Panc1 (cell line): ENCODE measurements around the gene SENP1.

Source experiments
- POLR2AphosphoS5 ChIP-seq: IDR thresholded peaks from 2 replicates; pipeline ENCODE4 v1.6.1; 2012; ENCODE audit warnings: mild to moderate bottlenecking, low read depth, low read length, moderate library complexity
- TF ChIP-seq, protein P1 (sequence below): fragments of 450-650 bp; IDR thresholded peaks from 2 replicates; pipeline ENCODE4 v1.5.1; 2017; ENCODE audit warnings: mild to moderate bottlenecking
- TF ChIP-seq, protein P2 (sequence below), 2 experiments: IDR thresholded peaks; 2 replicates each; pipeline ENCODE4 v1.6.1; 2011 to 2012; ENCODE audit warnings: low read depth in 2 of 2, control low read depth in 1 of 2, low read length in 1 of 2, mild to moderate bottlenecking in 1 of 2, moderate library complexity in 1 of 2; ENCODE audit not compliant: insufficient read depth in 1 of 2

DNA sequence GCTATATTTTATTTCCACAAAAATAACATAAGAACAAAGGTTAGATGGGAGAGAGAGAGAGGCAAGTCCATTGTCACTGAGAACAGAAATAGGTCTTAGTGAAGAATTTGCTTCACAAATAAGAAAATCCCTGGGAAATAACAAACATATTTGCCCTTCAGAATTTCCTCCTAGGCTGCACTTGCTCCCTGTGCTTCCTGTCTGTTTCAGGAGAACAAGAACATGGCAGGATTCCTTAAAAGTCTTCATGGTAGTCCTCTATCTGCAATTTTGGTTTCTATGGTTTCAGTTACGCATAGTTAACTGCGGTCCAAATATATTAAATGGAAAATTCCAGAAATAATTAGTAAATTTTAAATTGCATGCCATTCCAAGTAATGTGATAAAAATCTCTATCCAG lies 34.1 kb downstream of the SENP1 start:
- TF ChIP-seq, protein P1, sequence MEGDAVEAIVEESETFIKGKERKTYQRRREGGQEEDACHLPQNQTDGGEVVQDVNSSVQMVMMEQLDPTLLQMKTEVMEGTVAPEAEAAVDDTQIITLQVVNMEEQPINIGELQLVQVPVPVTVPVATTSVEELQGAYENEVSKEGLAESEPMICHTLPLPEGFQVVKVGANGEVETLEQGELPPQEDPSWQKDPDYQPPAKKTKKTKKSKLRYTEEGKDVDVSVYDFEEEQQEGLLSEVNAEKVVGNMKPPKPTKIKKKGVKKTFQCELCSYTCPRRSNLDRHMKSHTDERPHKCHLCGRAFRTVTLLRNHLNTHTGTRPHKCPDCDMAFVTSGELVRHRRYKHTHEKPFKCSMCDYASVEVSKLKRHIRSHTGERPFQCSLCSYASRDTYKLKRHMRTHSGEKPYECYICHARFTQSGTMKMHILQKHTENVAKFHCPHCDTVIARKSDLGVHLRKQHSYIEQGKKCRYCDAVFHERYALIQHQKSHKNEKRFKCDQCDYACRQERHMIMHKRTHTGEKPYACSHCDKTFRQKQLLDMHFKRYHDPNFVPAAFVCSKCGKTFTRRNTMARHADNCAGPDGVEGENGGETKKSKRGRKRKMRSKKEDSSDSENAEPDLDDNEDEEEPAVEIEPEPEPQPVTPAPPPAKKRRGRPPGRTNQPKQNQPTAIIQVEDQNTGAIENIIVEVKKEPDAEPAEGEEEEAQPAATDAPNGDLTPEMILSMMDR = no peak
- TF ChIP-seq POLR2AphosphoS5 = no peak
- TF ChIP-seq, protein P2, sequence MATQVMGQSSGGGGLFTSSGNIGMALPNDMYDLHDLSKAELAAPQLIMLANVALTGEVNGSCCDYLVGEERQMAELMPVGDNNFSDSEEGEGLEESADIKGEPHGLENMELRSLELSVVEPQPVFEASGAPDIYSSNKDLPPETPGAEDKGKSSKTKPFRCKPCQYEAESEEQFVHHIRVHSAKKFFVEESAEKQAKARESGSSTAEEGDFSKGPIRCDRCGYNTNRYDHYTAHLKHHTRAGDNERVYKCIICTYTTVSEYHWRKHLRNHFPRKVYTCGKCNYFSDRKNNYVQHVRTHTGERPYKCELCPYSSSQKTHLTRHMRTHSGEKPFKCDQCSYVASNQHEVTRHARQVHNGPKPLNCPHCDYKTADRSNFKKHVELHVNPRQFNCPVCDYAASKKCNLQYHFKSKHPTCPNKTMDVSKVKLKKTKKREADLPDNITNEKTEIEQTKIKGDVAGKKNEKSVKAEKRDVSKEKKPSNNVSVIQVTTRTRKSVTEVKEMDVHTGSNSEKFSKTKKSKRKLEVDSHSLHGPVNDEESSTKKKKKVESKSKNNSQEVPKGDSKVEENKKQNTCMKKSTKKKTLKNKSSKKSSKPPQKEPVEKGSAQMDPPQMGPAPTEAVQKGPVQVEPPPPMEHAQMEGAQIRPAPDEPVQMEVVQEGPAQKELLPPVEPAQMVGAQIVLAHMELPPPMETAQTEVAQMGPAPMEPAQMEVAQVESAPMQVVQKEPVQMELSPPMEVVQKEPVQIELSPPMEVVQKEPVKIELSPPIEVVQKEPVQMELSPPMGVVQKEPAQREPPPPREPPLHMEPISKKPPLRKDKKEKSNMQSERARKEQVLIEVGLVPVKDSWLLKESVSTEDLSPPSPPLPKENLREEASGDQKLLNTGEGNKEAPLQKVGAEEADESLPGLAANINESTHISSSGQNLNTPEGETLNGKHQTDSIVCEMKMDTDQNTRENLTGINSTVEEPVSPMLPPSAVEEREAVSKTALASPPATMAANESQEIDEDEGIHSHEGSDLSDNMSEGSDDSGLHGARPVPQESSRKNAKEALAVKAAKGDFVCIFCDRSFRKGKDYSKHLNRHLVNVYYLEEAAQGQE (IDR thresholded peaks at IDR 0.05; ENCODE audit: insufficient read depth in 1 of 2, low read depth in 2 of 2, low read length in 1 of 2) = no peak
